Measurements from ENCODE around the gene ZC3H10. TPM values are rescaled to one million over a fixed set of nuclear protein-coding genes. Genes with fewer than 3 reads are reported as not detected.
A peak's percentile ranks its signal among the peaks of the same experiment; 100 is the strongest.

The ZC3H10 gene
- total RNA-seq, 1 experiment from 2014 or later = 8.2 TPM

DNA sequence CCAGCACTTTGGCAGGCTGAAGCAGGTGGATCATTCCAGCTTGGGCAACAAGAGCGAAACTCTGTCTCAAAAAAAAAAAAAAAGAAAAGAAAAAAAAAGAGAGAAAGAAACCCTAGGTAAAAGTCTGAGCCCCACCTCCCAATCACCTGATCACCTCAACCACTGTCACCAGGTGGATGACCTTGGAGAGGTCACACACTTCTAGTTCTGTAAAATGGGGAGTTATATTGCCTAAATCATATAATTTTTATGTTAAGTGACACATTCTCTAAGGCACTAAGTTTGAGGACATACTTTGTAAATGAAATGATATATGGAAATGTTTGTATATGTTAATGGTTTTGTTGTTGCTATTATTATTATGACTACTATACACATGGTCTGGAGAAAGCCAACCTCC, 39.6 kb upstream of the ZC3H10 start:
- H3K9me3 Mint-ChIP-seq (ENCODE audit: low read depth, unreplicated experiment) = no peaks in the 10 kb centered on the region
- TF ChIP-seq, protein P1, sequence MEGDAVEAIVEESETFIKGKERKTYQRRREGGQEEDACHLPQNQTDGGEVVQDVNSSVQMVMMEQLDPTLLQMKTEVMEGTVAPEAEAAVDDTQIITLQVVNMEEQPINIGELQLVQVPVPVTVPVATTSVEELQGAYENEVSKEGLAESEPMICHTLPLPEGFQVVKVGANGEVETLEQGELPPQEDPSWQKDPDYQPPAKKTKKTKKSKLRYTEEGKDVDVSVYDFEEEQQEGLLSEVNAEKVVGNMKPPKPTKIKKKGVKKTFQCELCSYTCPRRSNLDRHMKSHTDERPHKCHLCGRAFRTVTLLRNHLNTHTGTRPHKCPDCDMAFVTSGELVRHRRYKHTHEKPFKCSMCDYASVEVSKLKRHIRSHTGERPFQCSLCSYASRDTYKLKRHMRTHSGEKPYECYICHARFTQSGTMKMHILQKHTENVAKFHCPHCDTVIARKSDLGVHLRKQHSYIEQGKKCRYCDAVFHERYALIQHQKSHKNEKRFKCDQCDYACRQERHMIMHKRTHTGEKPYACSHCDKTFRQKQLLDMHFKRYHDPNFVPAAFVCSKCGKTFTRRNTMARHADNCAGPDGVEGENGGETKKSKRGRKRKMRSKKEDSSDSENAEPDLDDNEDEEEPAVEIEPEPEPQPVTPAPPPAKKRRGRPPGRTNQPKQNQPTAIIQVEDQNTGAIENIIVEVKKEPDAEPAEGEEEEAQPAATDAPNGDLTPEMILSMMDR (IDR thresholded peaks at IDR 0.05; ENCODE audit: unreplicated experiment) = no peak
- BruUV-seq (replicated peaks) = no TSS peak
- peak overlapping the region; percentile 99 for H3K4me3 Mint-ChIP-seq (ENCODE audit: low read depth, unreplicated experiment)
- H3K4me1 Mint-ChIP-seq (ENCODE audit: low read depth, unreplicated experiment) = peaks cover 14% of the 10 kb centered on the region
- H3K27me3 Mint-ChIP-seq (ENCODE audit: unreplicated experiment) = no peaks in the 10 kb centered on the region
- intact Hi-C loops (cut with micrococcal nuclease; ENCODE audit: unreplicated experiment) = loop anchor here (1.0 kb wide), 1 partner anchor 27 kb away; no protein-coding TSS in a partner anchor
- CTCF ChIA-PET = interaction anchor here (0.6 to 1.7 kb wide), 5 partner anchors 13 to 267 kb away, joined by 3 to 23 read pairs (median 3); partner anchors contain the start of genes PA2G4 and SMARCC2
- peak overlapping the region; percentile 95 for H3K27ac Mint-ChIP-seq (ENCODE audit: unreplicated experiment)
- H3K36me3 Mint-ChIP-seq (ENCODE audit: insufficient read depth, unreplicated experiment) = peaks cover 38% of the 10 kb centered on the region
- DNase-seq = no peak

DNA sequence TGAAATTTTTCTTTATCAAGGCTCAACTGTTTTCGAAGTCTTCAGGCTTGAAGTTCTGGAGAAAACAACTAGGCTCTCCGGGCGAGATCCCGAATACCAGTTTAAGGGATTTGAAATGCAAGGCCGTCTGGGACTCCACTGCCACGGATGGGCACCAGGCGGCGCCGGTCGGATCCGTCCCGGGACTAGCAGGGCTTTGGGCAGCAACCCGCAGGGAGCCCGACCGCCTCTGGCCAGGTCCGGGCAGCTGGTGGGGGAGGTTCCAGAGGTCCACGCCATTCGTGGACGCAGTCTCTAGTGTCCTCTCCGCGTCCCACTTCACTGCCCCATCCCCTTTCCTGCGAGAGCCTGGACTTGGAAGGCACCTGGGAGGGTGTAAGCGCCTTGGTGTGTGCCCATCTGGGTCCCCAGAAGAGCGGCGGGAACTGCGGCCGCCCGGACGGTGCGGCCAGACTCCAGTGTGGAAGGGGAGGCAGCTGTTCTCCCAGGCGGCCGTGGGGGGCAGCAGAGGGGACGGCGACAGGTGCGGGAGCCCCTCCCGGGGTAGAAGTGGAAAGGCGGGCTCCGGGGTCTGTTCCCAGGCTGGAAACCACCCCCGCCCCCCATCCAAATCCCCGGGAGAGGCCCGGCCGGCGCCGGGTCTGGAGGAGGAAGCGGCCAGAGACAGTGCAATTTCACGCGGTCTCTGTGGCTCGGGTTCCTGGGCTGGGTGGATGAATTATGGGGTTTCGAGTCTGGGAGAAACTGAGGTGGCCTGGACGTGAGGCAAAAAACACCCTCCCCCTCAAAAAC, 38.9 kb upstream of the ZC3H10 start:
- no peaks in the 10 kb centered on the region for H3K9me3 Mint-ChIP-seq (ENCODE audit: low read depth, unreplicated experiment)
- peak overlapping the region; percentile 95 for H3K27ac Mint-ChIP-seq (ENCODE audit: unreplicated experiment)
- H3K27me3 Mint-ChIP-seq (ENCODE audit: unreplicated experiment) = no peaks in the 10 kb centered on the region
- CTCF ChIA-PET = interaction anchor here (0.5 to 1.7 kb wide), 10 partner anchors 12 to 416 kb away, joined by 3 to 23 read pairs (median 3); partner anchors contain the start of genes ORMDL2, PA2G4, SARNP and SMARCC2
- H3K4me1 Mint-ChIP-seq (ENCODE audit: low read depth, unreplicated experiment) = peaks cover 21% of the 10 kb centered on the region
- H3K4me3 Mint-ChIP-seq (ENCODE audit: low read depth, unreplicated experiment) = peak overlapping the region; percentile 99
- DNase-seq = peak; percentile 98
- TSS peak; percentile 92 for BruUV-seq (replicated peaks)
- TF ChIP-seq, protein P1 (IDR thresholded peaks at IDR 0.05; ENCODE audit: unreplicated experiment) = peak; percentile 66
- intact Hi-C loops (cut with micrococcal nuclease; ENCODE audit: unreplicated experiment) = loop anchor here (1.0 kb wide), 2 partner anchors 26 to 32 kb away; no protein-coding TSS in a partner anchor
- H3K36me3 Mint-ChIP-seq (ENCODE audit: insufficient read depth, unreplicated experiment) = peaks cover 43% of the 10 kb centered on the region

GRCh38 chr12:56079723-56080555, 38.1 kb upstream of the ZC3H10 start, which contains the start of gene ERBB3:
ERBB3 (plus strand) TSS chr12:56080165; CDS start chr12:56080301, 136 bp downstream.
- peak within 1 kb of the TSS; percentile 95 for H3K27ac Mint-ChIP-seq (ENCODE audit: unreplicated experiment)
- no peaks in the 10 kb centered on the region for H3K27me3 Mint-ChIP-seq (ENCODE audit: unreplicated experiment)
- TF ChIP-seq, protein P1 (IDR thresholded peaks at IDR 0.05; ENCODE audit: unreplicated experiment) = no peak
- intact Hi-C loops (cut with micrococcal nuclease; ENCODE audit: unreplicated experiment) = loop anchor here (1.0 kb wide), 1 partner anchor 33 kb away; no protein-coding TSS in a partner anchor
- peak within 1 kb of the TSS; percentile 99 for H3K4me3 Mint-ChIP-seq (ENCODE audit: low read depth, unreplicated experiment)
- no peaks in the 10 kb centered on the region for H3K9me3 Mint-ChIP-seq (ENCODE audit: low read depth, unreplicated experiment)
- peak; percentile 94 for DNase-seq
- H3K36me3 Mint-ChIP-seq (ENCODE audit: insufficient read depth, unreplicated experiment) = peaks cover 52% of the 10 kb centered on the region
- CTCF ChIA-PET = interaction anchor here (0.5 to 1.7 kb wide), 14 partner anchors 11 to 416 kb away, joined by 3 to 23 read pairs (median 4); partner anchors contain the start of genes ORMDL2, PA2G4, SARNP and SMARCC2
- BruUV-seq (replicated peaks) = no TSS peak
- peaks cover 24% of the 10 kb centered on the region for H3K4me1 Mint-ChIP-seq (ENCODE audit: low read depth, unreplicated experiment)

- H3K27ac Mint-ChIP-seq (ENCODE audit: unreplicated experiment) = peak overlapping the region; percentile 95
- CTCF ChIA-PET = interaction anchor here (0.7 to 1.7 kb wide), 7 partner anchors 10 to 263 kb away, joined by 3 to 6 read pairs (median 3); partner anchors contain the start of genes ORMDL2, PA2G4 and SARNP
- BruUV-seq (replicated peaks) = no TSS peak
- peak overlapping the region; percentile 99 for H3K4me3 Mint-ChIP-seq (ENCODE audit: low read depth, unreplicated experiment)
- intact Hi-C loops (cut with micrococcal nuclease; ENCODE audit: unreplicated experiment) = no loop called here
- peak; percentile 55 for DNase-seq
- H3K36me3 Mint-ChIP-seq (ENCODE audit: insufficient read depth, unreplicated experiment) = peaks cover 59% of the 10 kb centered on the region
- H3K4me1 Mint-ChIP-seq (ENCODE audit: low read depth, unreplicated experiment) = peaks cover 24% of the 10 kb centered on the region
- no peaks in the 10 kb centered on the region for H3K27me3 Mint-ChIP-seq (ENCODE audit: unreplicated experiment)
- TF ChIP-seq, protein P1 (IDR thresholded peaks at IDR 0.05; ENCODE audit: unreplicated experiment) = no peak
- H3K9me3 Mint-ChIP-seq (ENCODE audit: low read depth, unreplicated experiment) = no peaks in the 10 kb centered on the region
Measured at GRCh38 chr12:56080556-56081138, 37.4 kb upstream of the ZC3H10 start.
